ENCODE data around the gene SPHK1.

Gene SPHK1

DNA sequence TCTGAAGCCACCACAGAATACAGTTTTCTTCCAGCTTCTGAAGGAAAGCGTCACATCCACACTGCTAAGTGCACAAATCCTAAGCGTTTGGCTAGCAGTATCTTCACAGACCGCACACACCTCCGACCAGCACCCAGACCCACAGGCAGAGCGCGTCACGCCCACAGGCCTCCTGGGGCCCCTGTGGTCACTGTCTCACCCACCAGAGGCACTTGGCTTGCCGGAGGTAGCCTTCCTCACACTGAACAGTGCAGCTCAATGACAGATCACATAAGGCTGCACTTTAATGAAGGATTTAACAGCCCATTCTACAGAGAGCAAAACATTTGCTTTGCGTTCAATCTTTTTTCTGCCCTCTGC lies 21.2 kb downstream of the SPHK1 start:
- H3K4me3 ChIP-seq (ENCODE audit: low read length) = no peak overlapping the region
- TF ChIP-seq, protein P1, sequence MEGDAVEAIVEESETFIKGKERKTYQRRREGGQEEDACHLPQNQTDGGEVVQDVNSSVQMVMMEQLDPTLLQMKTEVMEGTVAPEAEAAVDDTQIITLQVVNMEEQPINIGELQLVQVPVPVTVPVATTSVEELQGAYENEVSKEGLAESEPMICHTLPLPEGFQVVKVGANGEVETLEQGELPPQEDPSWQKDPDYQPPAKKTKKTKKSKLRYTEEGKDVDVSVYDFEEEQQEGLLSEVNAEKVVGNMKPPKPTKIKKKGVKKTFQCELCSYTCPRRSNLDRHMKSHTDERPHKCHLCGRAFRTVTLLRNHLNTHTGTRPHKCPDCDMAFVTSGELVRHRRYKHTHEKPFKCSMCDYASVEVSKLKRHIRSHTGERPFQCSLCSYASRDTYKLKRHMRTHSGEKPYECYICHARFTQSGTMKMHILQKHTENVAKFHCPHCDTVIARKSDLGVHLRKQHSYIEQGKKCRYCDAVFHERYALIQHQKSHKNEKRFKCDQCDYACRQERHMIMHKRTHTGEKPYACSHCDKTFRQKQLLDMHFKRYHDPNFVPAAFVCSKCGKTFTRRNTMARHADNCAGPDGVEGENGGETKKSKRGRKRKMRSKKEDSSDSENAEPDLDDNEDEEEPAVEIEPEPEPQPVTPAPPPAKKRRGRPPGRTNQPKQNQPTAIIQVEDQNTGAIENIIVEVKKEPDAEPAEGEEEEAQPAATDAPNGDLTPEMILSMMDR (IDR thresholded peaks at IDR 0.05; ENCODE audit: low read depth, low read length) = no peak
- TF ChIP-seq EZH2phosphoT487 (IDR thresholded peaks at IDR 0.05; ENCODE audit: low read depth) = no peak
- no peak overlapping the region for H3K27ac ChIP-seq (ENCODE audit: low read length)
- no peaks in the 10 kb centered on the region for H3K27me3 ChIP-seq (ENCODE audit: low read depth, low read length)
- peaks cover 16% of the 10 kb centered on the region for H3K36me3 ChIP-seq (replicated peaks; ENCODE audit: low read depth, low read length)
- H3K9me3 ChIP-seq (ENCODE audit: insufficient read depth, low read length) = no peaks in the 10 kb centered on the region
- H3K4me1 ChIP-seq (ENCODE audit: low read length) = peaks cover 14% of the 10 kb centered on the region
- peaks cover 16% of the 10 kb centered on the region for H3K79me2 ChIP-seq (ENCODE audit: low read length)
- H2AFZ ChIP-seq (ENCODE audit: low read depth, low read length) = no peak overlapping the region
- peaks cover 17% of the 10 kb centered on the region for H4K20me1 ChIP-seq (ENCODE audit: insufficient read depth, low read length)
- no peak overlapping the region for H3K9ac ChIP-seq (ENCODE audit: low read length)
- no peak overlapping the region for H3K4me2 ChIP-seq (ENCODE audit: low read length)

DNA sequence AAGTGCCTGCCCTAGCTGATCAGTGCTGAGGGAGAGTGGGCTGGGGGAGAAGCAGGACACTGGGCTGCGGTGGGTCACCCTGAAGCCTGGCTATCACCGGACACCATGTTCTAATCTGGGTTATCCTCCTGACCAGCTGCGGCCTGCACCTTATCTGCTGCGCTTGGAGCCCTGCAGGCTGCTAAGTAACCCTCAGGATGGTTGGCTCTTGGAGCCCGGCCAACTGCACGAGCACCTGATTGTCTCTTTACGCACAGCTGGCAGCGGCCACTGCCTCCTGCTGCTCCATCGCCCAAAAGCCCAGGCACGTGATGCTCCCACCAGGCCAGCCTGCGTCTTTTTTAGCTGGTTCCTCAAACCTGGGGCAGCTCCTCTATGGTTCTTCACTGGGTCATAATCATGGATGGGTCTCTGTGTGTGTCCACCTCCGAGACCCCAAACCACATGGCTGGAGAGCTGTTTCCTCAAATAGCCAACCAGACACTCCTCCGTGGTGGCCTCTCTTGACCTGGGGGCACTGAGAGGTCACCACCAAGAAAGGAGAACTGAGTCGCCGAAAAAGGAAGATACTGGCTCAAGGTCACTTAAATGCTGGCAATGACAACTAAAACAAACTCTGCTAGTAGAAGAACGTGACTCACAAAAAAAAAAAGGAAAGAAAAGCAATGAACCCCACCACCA lies 21.7 kb downstream of the SPHK1 start:
- Histone ChIP-seq H4K20me1 (ENCODE audit: insufficient read depth, low read length) (peaks cover 17% of the 10 kb centered on the region), H3K27ac (ENCODE audit: low read length) (no peak overlapping the region), H3K9ac (ENCODE audit: low read length) (no peak overlapping the region), H3K4me3 (ENCODE audit: low read length) (no peak overlapping the region), H3K27me3 (ENCODE audit: low read depth, low read length) (no peaks in the 10 kb centered on the region), H3K4me2 (ENCODE audit: low read length) (no peak overlapping the region), H3K79me2 (ENCODE audit: low read length) (peaks cover 16% of the 10 kb centered on the region), H3K4me1 (ENCODE audit: low read length) (peaks cover 14% of the 10 kb centered on the region), H2AFZ (ENCODE audit: low read depth, low read length) (no peak overlapping the region), H3K36me3 (replicated peaks; ENCODE audit: low read depth, low read length) (peaks cover 12% of the 10 kb centered on the region), H3K9me3 (ENCODE audit: insufficient read depth, low read length) (no peaks in the 10 kb centered on the region)
- no peak for TF ChIP-seq EZH2phosphoT487 (IDR thresholded peaks at IDR 0.05; ENCODE audit: low read depth)
- TF ChIP-seq, protein P1 (IDR thresholded peaks at IDR 0.05; ENCODE audit: low read depth, low read length) = no peak

DNA sequence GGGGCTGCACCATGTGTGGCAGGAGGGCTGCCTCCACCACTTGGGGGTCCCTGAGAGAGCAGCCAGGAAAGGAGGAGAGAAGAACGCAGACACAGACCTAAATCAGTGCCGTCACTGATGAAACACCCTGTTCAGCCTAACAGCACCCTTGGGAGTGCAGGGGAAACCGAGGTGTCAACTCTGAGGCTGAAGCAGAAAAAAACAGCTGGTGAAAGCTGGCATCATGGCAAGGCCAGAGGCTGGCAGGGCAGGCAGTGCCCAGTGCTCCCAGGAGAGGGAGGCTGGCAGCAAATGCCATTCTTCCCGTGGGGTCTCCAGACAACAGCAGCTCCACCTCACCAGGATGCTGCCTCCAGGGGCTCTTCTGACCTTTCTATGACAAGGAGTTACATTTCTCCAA lies 23.1 kb downstream of the SPHK1 start:
- no peak overlapping the region for H3K9ac ChIP-seq (ENCODE audit: low read length)
- H3K4me2 ChIP-seq (ENCODE audit: low read length) = no peak overlapping the region
- H2AFZ ChIP-seq (ENCODE audit: low read depth, low read length) = no peak overlapping the region
- H3K36me3 ChIP-seq (replicated peaks; ENCODE audit: low read depth, low read length) = peaks cover 3% of the 10 kb centered on the region
- peaks cover 14% of the 10 kb centered on the region for H3K4me1 ChIP-seq (ENCODE audit: low read length)
- no peak overlapping the region for H3K4me3 ChIP-seq (ENCODE audit: low read length)
- peaks cover 20% of the 10 kb centered on the region for H4K20me1 ChIP-seq (ENCODE audit: insufficient read depth, low read length)
- no peak overlapping the region for H3K27ac ChIP-seq (ENCODE audit: low read length)
- TF ChIP-seq, protein P1 (IDR thresholded peaks at IDR 0.05; ENCODE audit: low read depth, low read length) = no peak
- no peak for TF ChIP-seq EZH2phosphoT487 (IDR thresholded peaks at IDR 0.05; ENCODE audit: low read depth)
- H3K9me3 ChIP-seq (ENCODE audit: insufficient read depth, low read length) = no peaks in the 10 kb centered on the region
- H3K79me2 ChIP-seq (ENCODE audit: low read length) = peaks cover 16% of the 10 kb centered on the region
- no peaks in the 10 kb centered on the region for H3K27me3 ChIP-seq (ENCODE audit: low read depth, low read length)

- peaks cover 20% of the 10 kb centered on the region for H4K20me1 ChIP-seq (ENCODE audit: insufficient read depth, low read length)
- no peak for TF ChIP-seq EZH2phosphoT487 (IDR thresholded peaks at IDR 0.05; ENCODE audit: low read depth)
- TF ChIP-seq, protein P1 (IDR thresholded peaks at IDR 0.05; ENCODE audit: low read depth, low read length) = peak; percentile 92
- no peaks in the 10 kb centered on the region for H3K27me3 ChIP-seq (ENCODE audit: low read depth, low read length)
- peaks cover 14% of the 10 kb centered on the region for H3K4me1 ChIP-seq (ENCODE audit: low read length)
- no peak overlapping the region for H3K9ac ChIP-seq (ENCODE audit: low read length)
- no peak overlapping the region for H2AFZ ChIP-seq (ENCODE audit: low read depth, low read length)
- no peak overlapping the region for H3K4me2 ChIP-seq (ENCODE audit: low read length)
- H3K9me3 ChIP-seq (ENCODE audit: insufficient read depth, low read length) = no peaks in the 10 kb centered on the region
- no peak overlapping the region for H3K27ac ChIP-seq (ENCODE audit: low read length)
- H3K4me3 ChIP-seq (ENCODE audit: low read length) = no peak overlapping the region
- no peaks in the 10 kb centered on the region for H3K36me3 ChIP-seq (replicated peaks; ENCODE audit: low read depth, low read length)
- H3K79me2 ChIP-seq (ENCODE audit: low read length) = peaks cover 16% of the 10 kb centered on the region
Observed at GRCh38 chr17:76408037-76408849, 23.8 kb downstream of the SPHK1 start.

Measured in OCI-LY3 (cell line).